OCI-LY1 (cell line): ENCODE measurements around the gene LECT2.

ENCODE experiments used
- H2AFZ ChIP-seq: fragments of 200-600 bp; sonication (generic), shearing (Covaris generic); 2 replicates; pipeline ENCODE4 v1.6.0; 2014; ENCODE audit warnings: antibody characterized with exemption, mild to moderate bottlenecking, low read length
- H3F3A ChIP-seq: fragments of 200-600 bp; sonication (generic), shearing (Covaris generic); 2 replicates; pipeline ENCODE4 v1.6.0; 2014; ENCODE audit warnings: mild to moderate bottlenecking, antibody characterized with exemption, low read length, moderate library complexity; ENCODE audit not compliant: insufficient read depth
- H3K27ac ChIP-seq: fragments of 200-600 bp; sonication (generic); 2 replicates; pipeline ENCODE4 v1.5.1; 2014; ENCODE audit warnings: low read length, mixed run types, mild to moderate bottlenecking, low read depth; ENCODE audit not compliant: poor library complexity, severe bottlenecking
- H3K27me3 ChIP-seq: fragments of 200-600 bp; sonication (generic); 2 replicates; pipeline ENCODE4 v1.6.0; 2014; ENCODE audit warnings: antibody characterized with exemption, mild to moderate bottlenecking, low read length, moderate library complexity; ENCODE audit not compliant: insufficient read depth
- H3K36me3 ChIP-seq: fragments of 200-600 bp; sonication (generic); 2 replicates; pipeline ENCODE4 v1.6.1; 2014; ENCODE audit warnings: mild to moderate bottlenecking, antibody characterized with exemption, low read length, moderate library complexity, mixed read lengths; ENCODE audit not compliant: insufficient read depth
- H3K4me1 ChIP-seq: fragments of 200-600 bp; sonication (generic); 2 replicates; pipeline ENCODE4 v1.5.1; 2014; ENCODE audit warnings: mild to moderate bottlenecking, low read length, moderate library complexity; ENCODE audit not compliant: insufficient read depth, severe bottlenecking
- H3K4me2 ChIP-seq: fragments of 200-600 bp; sonication (generic), shearing (Covaris generic); 2 replicates; pipeline ENCODE4 v1.6.1; 2014; ENCODE audit warnings: low read length
- H3K4me3 ChIP-seq: fragments of 200-600 bp; sonication (generic); 2 replicates; pipeline ENCODE4 v1.5.1; 2014; ENCODE audit warnings: low read length, low read depth, mild to moderate bottlenecking, mixed read lengths; ENCODE audit not compliant: poor library complexity, severe bottlenecking
- H3K79me2 ChIP-seq: fragments of 200-600 bp; shearing (Covaris generic); 2 replicates; pipeline ENCODE4 v1.6.1; 2016; ENCODE audit warnings: mixed run types, low read length, mixed read lengths; ENCODE audit not compliant: insufficient read depth
- H3K9ac ChIP-seq: fragments of 200-600 bp; sonication (generic), shearing (Covaris generic); 2 replicates; pipeline ENCODE4 v1.6.1; 2014; ENCODE audit warnings: mild to moderate bottlenecking, low read length, mixed read lengths
- H3K9me2 ChIP-seq: fragments of 200-600 bp; sonication (generic), shearing (Covaris generic); 2 replicates; pipeline ENCODE4 v1.6.1; 2014; ENCODE audit warnings: low read depth, mild to moderate bottlenecking, low read length, mixed read lengths
- H3K9me3 ChIP-seq: fragments of 200-600 bp; shearing (Covaris generic); 2 replicates; pipeline ENCODE4 v1.6.1; 2014; ENCODE audit warnings: low read length, mixed read lengths
- H4K20me1 ChIP-seq: fragments of 200-600 bp; sonication (generic), shearing (Covaris generic); 2 replicates; pipeline ENCODE4 v1.6.0; 2016; ENCODE audit warnings: mild to moderate bottlenecking, low read length; ENCODE audit not compliant: insufficient read depth
- CTCF ChIP-seq: fragments of 200-600 bp; sonication (generic), shearing (Covaris generic); IDR thresholded peaks from 2 replicates; pipeline ENCODE4 v1.5.1; 2017; ENCODE audit warnings: mild to moderate bottlenecking, antibody characterized with exemption, low read length, moderate library complexity, mixed read lengths
- EZH2 ChIP-seq: fragments of 200-600 bp; sonication (generic), shearing (Covaris generic); IDR thresholded peaks from 2 replicates; pipeline ENCODE4 v1.8.0; 2017; ENCODE audit warnings: borderline replicate concordance, mixed run types, mild to moderate bottlenecking, antibody characterized with exemption, low read length, moderate library complexity, mixed read lengths

LECT2 gene

GRCh38 chr5:136000147-136000546 lies 45.4 kb upstream of the LECT2 start:
- Histone ChIP-seq H3K4me3 (no peak overlapping the region), H3K9me3 (no peaks in the 10 kb centered on the region), H3K9ac (no peak overlapping the region), H2AFZ (no peak overlapping the region), H3K9me2 (no peaks in the 10 kb centered on the region), H3K4me2 (no peak overlapping the region), H3K4me1 (no peaks in the 10 kb centered on the region), H4K20me1 (no peaks in the 10 kb centered on the region), H3K36me3 (no peaks in the 10 kb centered on the region), H3K27me3 (no peaks in the 10 kb centered on the region; the same call in 1 of the 2 replicates), H3K27ac (no peak overlapping the region), H3F3A (no peaks in the 10 kb centered on the region), H3K79me2 (no peaks in the 10 kb centered on the region)
- no peak for TF ChIP-seq EZH2

GRCh38 chr5:135999406-136000139 lies 44.8 kb upstream of the LECT2 start:
- Histone ChIP-seq H3K4me3 (no peak overlapping the region), H3K79me2 (no peaks in the 10 kb centered on the region), H3K36me3 (no peaks in the 10 kb centered on the region), H2AFZ (no peak overlapping the region), H3K9me3 (no peaks in the 10 kb centered on the region), H3K27ac (no peak overlapping the region), H3K9me2 (no peaks in the 10 kb centered on the region), H3F3A (no peaks in the 10 kb centered on the region), H4K20me1 (no peaks in the 10 kb centered on the region), H3K27me3 (no peaks in the 10 kb centered on the region; the same call in 1 of the 2 replicates), H3K9ac (no peak overlapping the region), H3K4me2 (no peak overlapping the region), H3K4me1 (no peaks in the 10 kb centered on the region)
- no peak for TF ChIP-seq CTCF
- no peak for TF ChIP-seq EZH2

GRCh38 chr5:135998889-135999288 lies 44.1 kb upstream of the LECT2 start:
- Histone ChIP-seq H3K4me3 (no peak overlapping the region), H3K27ac (no peak overlapping the region), H4K20me1 (no peaks in the 10 kb centered on the region), H3K79me2 (no peaks in the 10 kb centered on the region), H3K9me2 (no peaks in the 10 kb centered on the region), H3K4me1 (no peaks in the 10 kb centered on the region), H3K9ac (no peak overlapping the region), H3K4me2 (no peak overlapping the region), H3K27me3 (no peaks in the 10 kb centered on the region; the same call in 1 of the 2 replicates), H3K9me3 (no peaks in the 10 kb centered on the region), H3F3A (no peaks in the 10 kb centered on the region), H2AFZ (no peak overlapping the region), H3K36me3 (no peaks in the 10 kb centered on the region)
- no peak for TF ChIP-seq CTCF
- no peak for TF ChIP-seq EZH2
